Measurements from ENCODE around the gene DNER.

The DNER gene

GRCh38 chr2:229486673-229487072 is 227.7 kb downstream of the DNER start:
- no peak for DNase-seq

GRCh38 chr2:229485857-229486256 is 228.5 kb downstream of the DNER start:
- DNase-seq = no peak

DNA sequence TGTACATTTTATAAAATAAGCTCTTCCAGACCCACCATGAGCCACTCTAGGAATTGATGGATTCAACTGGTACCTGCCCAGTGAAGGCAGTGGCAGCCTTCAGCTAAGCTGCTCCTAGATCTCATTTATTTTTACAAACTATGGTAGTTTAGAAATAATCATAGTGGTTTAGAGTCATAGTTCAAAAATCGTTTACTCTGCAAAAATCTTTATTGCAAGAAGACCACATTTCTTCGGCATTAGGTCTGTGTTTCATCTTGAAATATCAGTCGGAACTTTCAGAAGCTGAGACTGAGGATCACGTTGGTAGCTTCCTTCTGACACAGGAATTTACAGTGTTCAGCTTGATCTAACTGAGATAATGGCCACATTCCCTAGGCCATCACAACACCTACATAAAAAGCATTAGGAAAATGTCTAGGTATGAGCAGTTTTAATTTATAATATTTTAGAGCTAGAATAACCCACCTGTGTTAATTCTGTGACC is 237.0 kb downstream of the DNER start:
- DNase-seq = no peak

GRCh38 chr2:229475778-229476177 is 238.6 kb downstream of the DNER start:
- no peak for DNase-seq

DNA sequence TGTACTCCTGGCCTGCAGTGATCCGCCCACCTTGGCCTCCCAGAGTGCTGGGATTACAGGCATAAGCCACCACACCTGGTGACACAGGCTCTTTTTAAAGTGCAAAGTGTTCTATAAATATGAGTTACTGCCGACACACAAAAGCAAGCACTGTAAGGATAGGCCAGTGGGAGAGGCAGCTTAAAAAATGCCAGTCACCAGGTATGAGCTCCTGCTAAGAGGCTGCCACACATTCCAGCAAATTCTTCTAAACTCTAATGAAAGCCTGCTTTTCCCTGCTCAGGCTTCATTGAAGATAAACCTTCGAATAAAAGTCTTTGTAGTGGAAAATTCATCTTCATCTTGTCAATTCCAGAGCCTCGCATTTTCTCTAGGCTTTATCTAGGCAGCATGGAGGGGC is 240.2 kb downstream of the DNER start:
- DNase-seq = no peak

DNA sequence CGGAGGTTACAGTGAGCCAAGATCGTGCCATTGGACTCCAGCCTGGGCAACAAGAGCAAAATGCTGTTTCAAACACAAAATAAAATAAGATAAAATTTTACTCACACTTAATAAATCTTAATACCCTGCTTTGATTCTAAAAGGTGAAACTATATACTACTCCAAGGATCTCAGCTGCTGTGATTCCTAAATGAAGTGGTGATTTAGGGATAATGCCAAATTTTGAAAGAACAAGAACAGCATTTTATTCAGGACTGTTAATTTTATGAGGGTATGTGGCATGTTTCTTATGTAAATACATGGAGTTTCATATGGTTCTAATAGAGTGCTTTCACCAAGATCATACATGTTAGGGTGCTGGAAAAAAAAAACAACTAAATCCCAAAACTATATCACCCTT is 243.6 kb downstream of the DNER start:
- no peak for DNase-seq

- no peak for DNase-seq
Measured at GRCh38 chr2:229467783-229468182, 246.6 kb downstream of the DNER start.

GRCh38 chr2:229463841-229464346 is 250.5 kb downstream of the DNER start:
- DNase-seq = no peak

DNA sequence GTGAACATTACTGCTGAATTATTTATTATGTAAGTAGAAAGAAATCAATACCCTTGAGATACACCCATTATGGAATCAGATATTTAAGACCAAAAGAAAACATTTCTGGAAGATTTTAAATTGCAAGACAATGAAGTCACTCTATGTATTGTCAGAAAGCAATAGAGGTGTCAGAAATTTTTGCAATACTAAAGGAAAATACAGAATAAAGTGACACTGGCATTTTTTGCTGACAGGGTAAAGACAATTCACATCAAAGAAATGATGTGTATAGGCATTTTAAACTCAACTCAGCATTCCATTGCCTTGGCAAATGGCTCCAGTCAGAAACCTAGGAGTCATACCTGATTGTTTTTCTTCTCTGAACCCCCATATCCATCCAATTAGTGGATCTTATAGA is 252.2 kb downstream of the DNER start:
- no peak for DNase-seq

- DNase-seq = no peak
Measured at GRCh38 chr2:229456091-229456490, 258.3 kb downstream of the DNER start.

DNA sequence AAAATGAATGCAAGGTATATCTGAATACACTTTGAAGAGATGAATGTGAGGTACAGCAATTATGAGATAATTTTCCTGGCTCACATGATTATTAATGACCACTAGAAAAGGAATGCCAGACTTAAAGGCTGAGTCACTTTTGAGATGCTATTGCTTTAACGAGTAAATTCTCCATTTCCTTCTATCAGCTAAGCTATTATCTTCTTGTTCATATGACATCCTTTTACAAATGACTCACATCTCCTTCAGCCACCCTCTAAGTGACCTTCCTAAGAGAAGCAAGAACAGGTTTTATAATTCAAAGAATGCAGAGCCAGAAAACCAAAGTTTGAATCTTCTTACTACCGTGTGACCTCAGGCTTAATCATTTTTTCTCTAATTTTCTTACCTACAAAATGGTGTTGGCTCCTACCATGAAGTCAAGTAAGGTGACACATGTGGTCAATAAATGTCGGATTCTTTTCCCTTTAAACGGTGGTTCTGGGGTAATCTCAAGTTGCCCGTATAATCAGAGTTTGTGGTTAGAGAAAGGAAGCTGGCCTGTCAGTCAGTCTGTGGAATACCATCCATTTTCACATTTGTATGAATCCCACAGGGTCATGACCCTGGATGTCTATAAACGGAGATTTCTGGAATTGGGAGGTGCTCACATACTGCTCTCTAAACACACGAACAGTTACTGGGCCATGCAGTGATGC is 259.3 kb downstream of the DNER start:
- no peak for DNase-seq

GRCh38 chr2:229453230-229453629 is 261.1 kb downstream of the DNER start:
- DNase-seq = no peak

DNA sequence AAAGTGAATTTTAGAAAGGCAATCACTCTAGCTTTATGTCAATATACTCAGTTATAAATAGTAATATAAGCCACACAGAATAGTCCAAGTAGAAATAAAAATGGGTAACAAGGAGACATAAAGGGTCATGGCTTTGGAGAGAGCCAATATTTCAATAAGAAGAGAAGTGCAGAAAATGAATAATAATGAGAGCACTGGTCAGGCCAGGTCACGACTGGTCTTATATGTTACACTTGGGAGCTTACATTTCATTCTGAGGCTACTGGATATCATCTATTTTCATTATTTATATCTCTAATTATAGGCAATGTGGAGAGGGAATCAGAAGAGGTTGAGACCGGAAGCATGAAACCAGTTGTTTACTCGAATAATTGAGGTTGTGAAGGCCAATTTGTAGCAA is 262.5 kb downstream of the DNER start:
- no peak for DNase-seq

DNA sequence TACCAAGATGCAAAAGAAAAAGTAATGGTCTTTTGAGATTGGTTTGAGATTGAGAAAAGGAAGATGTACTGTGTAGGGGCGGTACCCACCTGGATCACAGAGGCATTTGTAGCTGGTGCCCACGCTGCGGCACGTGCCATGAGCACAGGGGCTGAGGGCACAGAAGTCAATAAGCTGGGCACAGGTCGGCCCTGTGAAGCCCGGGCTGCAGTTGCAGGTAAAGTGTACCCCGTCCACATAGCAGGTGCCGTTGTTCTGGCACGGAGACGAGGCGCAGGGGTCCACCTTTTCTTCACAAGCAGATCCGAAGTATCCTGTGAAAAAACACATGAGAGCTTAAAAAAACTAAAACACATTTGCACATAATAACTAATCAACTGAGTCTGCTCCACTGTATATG is 267.1 kb downstream of the DNER start:
- DNase-seq = no peak

- DNase-seq = no peak
Measured at GRCh38 chr2:229446350-229446749, 268.0 kb downstream of the DNER start.

DNA sequence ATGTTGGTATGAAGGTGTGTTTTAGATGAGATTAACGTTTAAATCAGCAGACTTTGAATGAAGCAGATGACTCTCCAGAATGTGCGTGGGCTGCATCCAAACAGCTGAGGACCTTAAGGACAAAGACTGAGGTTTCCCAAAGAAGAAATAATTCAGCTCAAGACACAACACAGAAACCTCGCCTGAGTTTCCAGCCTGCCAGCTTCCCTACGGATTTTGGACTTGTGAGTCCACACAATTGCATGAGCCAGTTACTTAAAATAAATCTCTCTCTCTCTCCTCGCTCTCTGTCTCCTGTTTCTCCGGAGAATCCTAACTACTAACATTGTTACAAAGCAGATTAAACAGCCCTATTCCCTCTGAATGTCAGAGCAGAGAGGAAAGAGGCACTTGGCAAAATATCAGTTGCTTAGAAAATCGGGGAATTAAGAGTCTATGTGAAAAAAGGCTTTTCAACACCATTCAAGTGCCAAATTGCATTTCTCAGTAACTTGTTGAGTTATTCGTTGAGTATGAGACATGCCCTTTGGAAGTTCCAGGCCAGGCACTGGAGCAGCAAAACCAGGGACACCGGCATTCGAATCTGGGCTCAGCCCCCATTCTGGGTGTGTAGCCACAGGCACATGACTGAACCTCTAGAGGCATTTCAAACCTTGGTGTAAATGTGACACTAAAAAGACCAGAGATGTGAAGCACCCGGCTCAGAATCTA is 268.7 kb downstream of the DNER start:
- DNase-seq = no peak

- DNase-seq = no peak
Measured at GRCh38 chr2:229445019-229445418, 269.3 kb downstream of the DNER start.

- no peak for DNase-seq
Measured at GRCh38 chr2:229443546-229444268, 270.6 kb downstream of the DNER start.

- DNase-seq = no peak
Measured at GRCh38 chr2:229443141-229443540, 271.2 kb downstream of the DNER start.

DNA sequence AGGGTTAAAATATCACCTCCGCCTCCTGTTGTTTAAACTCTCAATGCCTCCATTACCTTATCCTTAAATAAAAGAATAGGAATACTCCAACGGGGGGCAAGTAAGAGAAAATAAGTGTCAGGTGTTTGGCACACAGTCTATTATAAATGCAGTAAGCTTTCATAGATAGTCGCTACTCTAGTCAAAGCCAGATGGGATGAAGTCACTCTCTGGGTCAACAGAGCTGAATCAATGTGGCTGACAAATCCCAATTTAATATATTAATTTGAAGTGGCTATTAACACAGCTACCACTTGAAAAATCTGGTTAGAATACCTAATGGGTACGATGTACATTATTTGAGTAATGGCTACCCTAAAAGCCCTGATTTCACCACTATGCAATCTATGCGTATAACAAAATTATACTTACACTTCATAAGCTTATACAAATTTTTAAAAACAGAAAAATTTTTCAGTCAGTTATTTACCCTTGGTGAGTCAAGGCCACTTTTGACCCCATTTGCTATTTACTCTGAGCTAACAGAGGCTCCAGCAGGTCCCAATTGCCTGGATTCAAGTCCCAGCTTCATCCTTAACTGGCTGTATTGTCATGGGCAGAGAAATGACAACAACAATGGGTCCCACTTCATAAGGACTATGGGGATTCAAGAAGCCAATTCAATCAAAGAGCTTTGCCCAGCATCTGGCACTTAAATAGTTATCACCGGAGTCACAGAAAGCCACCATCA is 275.8 kb downstream of the DNER start:
- no peak for DNase-seq

GRCh38 chr2:229437467-229437866 is 276.9 kb downstream of the DNER start:
- DNase-seq = no peak

- no peak for DNase-seq
Measured at GRCh38 chr2:229434187-229434586, 280.2 kb downstream of the DNER start.

- no peak for DNase-seq
Measured at GRCh38 chr2:229433351-229433750, 281.0 kb downstream of the DNER start.
